SK-N-SH (cell line): ENCODE measurements around the gene DPP10. TPM values are rescaled to one million over a fixed set of nuclear protein-coding genes. Genes with fewer than 3 reads are reported as not detected.

ENCODE experiments used
- CTCF ChIA-PET: fragments of 300-600, 350-600 bp; formaldehyde crosslinking; extraction: SDS; loops from one replicate; lab custom pipeline; 2021; lab: Yijun Ruan, JAX
- POLR2A ChIA-PET: fragments of 350-600 bp; sonication (Branson Sonifier 250); formaldehyde crosslinking; extraction: SDS; loops from one replicate; lab custom pipeline; 2020; ENCODE audit warnings: antibody characterized with exemption, inconsistent platforms; lab: Yijun Ruan, JAX
- DNase-seq: peaks from one replicate; pipeline ENCODE4 v3.0.0; 2012
- H2AFZ ChIP-seq: fragments of 200-600 bp; sonication (generic); 2 replicates; pipeline ENCODE4 v1.8.1; 2016; ENCODE audit warnings: antibody characterized with exemption, mild to moderate bottlenecking, low read depth
- H3F3A ChIP-seq: fragments of 200-600 bp; sonication (generic); replicated peaks from 2 replicates; pipeline ENCODE3; 2016; ENCODE audit warnings: antibody characterized with exemption, mild to moderate bottlenecking; ENCODE audit not compliant: insufficient read depth
- H3K27ac ChIP-seq, 2 experiments: fragments of 200-500 bp in 1 of 2; fragments of 200-600 bp in 1 of 2; sonication (Bioruptor generic) in 1 of 2; sonication (generic), shearing (Covaris generic) in 1 of 2; 2 replicates each; pipeline versions ENCODE4 v1.5.1 to v1.6.1; 2014 to 2016; ENCODE audit warnings: low read depth in 2 of 2, inconsistent platforms in 1 of 2, low read length in 1 of 2, mild to moderate bottlenecking in 1 of 2, mixed read lengths in 1 of 2
- H3K27me3 ChIP-seq: fragments of 200-600 bp; sonication (generic), shearing (Covaris generic); 2 replicates; pipeline ENCODE4 v1.6.1; 2016; ENCODE audit warnings: mixed run types; ENCODE audit not compliant: insufficient read depth
- H3K36me3 ChIP-seq, 2 experiments: fragments of 200-500 bp in 1 of 2; fragments of 200-600 bp in 1 of 2; sonication (Bioruptor generic) in 1 of 2; sonication (generic) in 1 of 2; replicated peaks in 1 of 2; 2 replicates each; pipeline versions ENCODE3 to v1.5.1; 2014 to 2016; ENCODE audit warnings: low read length in 1 of 2, mild to moderate bottlenecking in 1 of 2; ENCODE audit not compliant: insufficient read depth in 2 of 2, control insufficient read depth in 1 of 2
- H3K4me1 ChIP-seq, 2 experiments: fragments of 200-500 bp in 1 of 2; fragments of 200-600 bp in 1 of 2; sonication (Bioruptor generic) in 1 of 2; sonication (generic), shearing (Covaris generic) in 1 of 2; 2 replicates each; pipeline versions ENCODE4 v1.5.1 to v1.6.1; 2014 to 2016; ENCODE audit warnings: low read depth in 1 of 2, low read length in 1 of 2, mixed run types in 1 of 2; ENCODE audit not compliant: insufficient read depth in 2 of 2, control insufficient read depth in 1 of 2
- H3K4me2 ChIP-seq: fragments of 200-600 bp; sonication (generic), shearing (Covaris generic); 2 replicates; pipeline ENCODE4 v1.6.1; 2017; ENCODE audit warnings: mixed run types
- H3K4me3 ChIP-seq, 2 experiments: fragments of 200-500 bp in 1 of 2; fragments of 200-600 bp in 1 of 2; sonication (Bioruptor generic) in 1 of 2; sonication (generic), shearing (Covaris generic) in 1 of 2; 2 replicates each; pipeline versions ENCODE4 v1.5.1 to v1.8.1; 2014 to 2016; ENCODE audit warnings: low read depth in 2 of 2, inconsistent platforms in 1 of 2, low read length in 1 of 2, mild to moderate bottlenecking in 1 of 2, mixed read lengths in 1 of 2, moderate library complexity in 1 of 2
- H3K79me2 ChIP-seq: fragments of 200-600 bp; sonication (generic); 2 replicates; pipeline ENCODE4 v1.8.1; 2017; ENCODE audit warnings: mild to moderate bottlenecking; ENCODE audit not compliant: insufficient read depth
- H3K9ac ChIP-seq: fragments of 200-600 bp; sonication (generic); 2 replicates; pipeline ENCODE4 v1.6.1; 2017; ENCODE audit warnings: mixed run types
- H3K9me2 ChIP-seq: fragments of 200-600 bp; sonication (generic); 2 replicates; pipeline ENCODE4 v1.6.1; 2017; ENCODE audit warnings: mixed run types
- H3K9me3 ChIP-seq: fragments of 200-600 bp; sonication (generic); 2 replicates; pipeline ENCODE4 v1.6.1; 2017; ENCODE audit warnings: mixed run types, mild to moderate bottlenecking, moderate library complexity
- H4K20me1 ChIP-seq: fragments of 200-600 bp; sonication (generic); 2 replicates; pipeline ENCODE4 v1.6.1; 2017; ENCODE audit warnings: mild to moderate bottlenecking, mixed run types; ENCODE audit not compliant: insufficient read depth
- CHD2 ChIP-seq: fragments of 150-350 bp; IDR thresholded peaks from 2 replicates; pipeline ENCODE4 v1.6.1; 2018; ENCODE audit warnings: low read length; ENCODE audit not compliant: partially characterized antibody
- ELF1 ChIP-seq: IDR thresholded peaks from 2 replicates; pipeline ENCODE4 v1.4.0; 2012
- FOSL2 ChIP-seq: IDR thresholded peaks from 2 replicates; pipeline ENCODE4 v1.4.0; 2012; ENCODE audit warnings: low read depth, mild to moderate bottlenecking, moderate library complexity, borderline replicate concordance
- FOXJ3 ChIP-seq: sonication (generic); formaldehyde crosslinking; IDR thresholded peaks from 2 replicates; pipeline ENCODE4 v1.5.1; 2020; ENCODE audit warnings: mild to moderate bottlenecking, missing genetic modification reagents
- MEF2A ChIP-seq: IDR thresholded peaks from 2 replicates; pipeline ENCODE4 v1.4.0; 2012; ENCODE audit warnings: low read depth, borderline replicate concordance
- NFIC ChIP-seq: IDR thresholded peaks from 2 replicates; pipeline ENCODE4 v1.4.0; 2012; ENCODE audit warnings: borderline replicate concordance
- POLR2AphosphoS5 ChIP-seq: IDR thresholded peaks from 2 replicates; pipeline ENCODE4 v1.6.1; 2012; ENCODE audit warnings: low read depth, low read length
- RXRA ChIP-seq: IDR thresholded peaks from 2 replicates; pipeline ENCODE4 v1.4.0; 2012; ENCODE audit warnings: low read depth, mild to moderate bottlenecking, borderline replicate concordance
- SIN3A ChIP-seq: IDR thresholded peaks from 2 replicates; pipeline ENCODE4 v1.6.1; 2012; ENCODE audit warnings: low read depth, mild to moderate bottlenecking, low read length, moderate library complexity, borderline replicate concordance
- SMC3 ChIP-seq: IDR thresholded peaks from 2 replicates; pipeline ENCODE4 v1.6.1; 2012; ENCODE audit warnings: low read depth, low read length, improper control_type of control experiment
- TAF1 ChIP-seq: IDR thresholded peaks from 2 replicates; pipeline ENCODE4 v1.6.1; 2012; ENCODE audit warnings: low read depth, mild to moderate bottlenecking, low read length, moderate library complexity, borderline replicate concordance
- TEAD4 ChIP-seq: IDR thresholded peaks from 2 replicates; pipeline ENCODE4 v1.4.0; 2012; ENCODE audit warnings: mild to moderate bottlenecking, borderline replicate concordance; ENCODE audit not compliant: insufficient read depth
- USF1 ChIP-seq: IDR thresholded peaks from 2 replicates; pipeline ENCODE4 v1.4.0; 2012; ENCODE audit warnings: low read depth, borderline replicate concordance
- WGBS: methylation state at CpG from one replicate; pipeline ENCODE4 v1.1.6; 2017; ENCODE audit warnings: low lambda C conversion rate; 5-methylcytosine and 5-hydroxymethylcytosine counted together
- polyA plus RNA-seq, 3 experiments: library from polyadenylated mRNA; depleted of rRNA; stranded (reverse); fragments of >200 nt; gene quantifications; 2 replicates each; pipeline ENCODE4 v1.2.3, GENCODE V29; 2012
- TF ChIP-seq, protein P1 (sequence below): fragments of 150-350 bp; IDR thresholded peaks from 2 replicates; pipeline ENCODE4 v1.6.1; 2016; ENCODE audit warnings: mild to moderate bottlenecking, low read depth, low read length
- TF ChIP-seq, protein P2 (sequence below): IDR thresholded peaks from 2 replicates; pipeline ENCODE4 v1.4.0; 2012; ENCODE audit warnings: low read depth, borderline replicate concordance
- TF ChIP-seq, protein P3 (sequence below): IDR thresholded peaks from 2 replicates; pipeline ENCODE4 v1.4.0; 2012; ENCODE audit warnings: low read depth

DPP10 gene
- polyA plus RNA-seq, 1 of the 3 experiments (the other 2 are of a cell fraction) = not detected

DNA sequence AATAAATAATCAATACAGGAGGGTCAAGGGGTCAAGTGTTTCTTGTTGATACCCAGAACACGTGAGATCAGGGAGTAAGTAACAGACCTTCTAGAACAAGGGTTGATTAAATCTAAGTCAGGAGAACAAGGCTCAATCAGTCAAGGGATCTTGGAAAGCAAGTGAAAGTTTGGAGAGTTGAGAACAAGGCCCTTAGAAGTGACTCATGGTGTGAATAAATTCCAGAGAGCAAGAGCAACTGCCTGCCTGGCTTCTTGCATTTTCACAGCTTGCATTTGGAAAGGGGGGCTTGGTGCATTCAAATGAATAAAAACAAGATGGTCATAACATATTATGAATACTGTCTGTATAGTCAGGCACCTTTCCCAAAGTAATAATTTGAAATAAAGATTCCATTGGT lies 256.1 kb downstream of the DPP10 start:
- H4K20me1 ChIP-seq = no peaks in the 10 kb centered on the region
- H3K27me3 ChIP-seq = no peaks in the 10 kb centered on the region
- H3F3A ChIP-seq = no peaks in the 10 kb centered on the region
- WGBS = 0% methylated on average over 1 of the region's 1 CpG
- no peak for DNase-seq
- H2AFZ ChIP-seq = no peak overlapping the region
- no peak for TF ChIP-seq NFIC
- no peak for TF ChIP-seq SIN3A
- TF ChIP-seq, protein P1, sequence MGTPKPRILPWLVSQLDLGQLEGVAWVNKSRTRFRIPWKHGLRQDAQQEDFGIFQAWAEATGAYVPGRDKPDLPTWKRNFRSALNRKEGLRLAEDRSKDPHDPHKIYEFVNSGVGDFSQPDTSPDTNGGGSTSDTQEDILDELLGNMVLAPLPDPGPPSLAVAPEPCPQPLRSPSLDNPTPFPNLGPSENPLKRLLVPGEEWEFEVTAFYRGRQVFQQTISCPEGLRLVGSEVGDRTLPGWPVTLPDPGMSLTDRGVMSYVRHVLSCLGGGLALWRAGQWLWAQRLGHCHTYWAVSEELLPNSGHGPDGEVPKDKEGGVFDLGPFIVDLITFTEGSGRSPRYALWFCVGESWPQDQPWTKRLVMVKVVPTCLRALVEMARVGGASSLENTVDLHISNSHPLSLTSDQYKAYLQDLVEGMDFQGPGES = no peak
- TF ChIP-seq ELF1 = no peak
- TF ChIP-seq MEF2A = no peak
- TF ChIP-seq POLR2AphosphoS5 = no peak
- TF ChIP-seq RXRA = no peak
- H3K4me2 ChIP-seq = no peak overlapping the region
- no peak overlapping the region for H3K4me3 ChIP-seq
- no peaks in the 10 kb centered on the region for H3K9me2 ChIP-seq
- no peak overlapping the region for H3K27ac ChIP-seq
- CTCF ChIA-PET = no interaction called here
- no peaks in the 10 kb centered on the region for H3K4me1 ChIP-seq
- POLR2A ChIA-PET = no interaction called here
- H3K36me3 ChIP-seq = no peaks in the 10 kb centered on the region
- H3K9me3 ChIP-seq = no peaks in the 10 kb centered on the region
- H3K79me2 ChIP-seq = no peaks in the 10 kb centered on the region
- no peak overlapping the region for H3K9ac ChIP-seq

DNA sequence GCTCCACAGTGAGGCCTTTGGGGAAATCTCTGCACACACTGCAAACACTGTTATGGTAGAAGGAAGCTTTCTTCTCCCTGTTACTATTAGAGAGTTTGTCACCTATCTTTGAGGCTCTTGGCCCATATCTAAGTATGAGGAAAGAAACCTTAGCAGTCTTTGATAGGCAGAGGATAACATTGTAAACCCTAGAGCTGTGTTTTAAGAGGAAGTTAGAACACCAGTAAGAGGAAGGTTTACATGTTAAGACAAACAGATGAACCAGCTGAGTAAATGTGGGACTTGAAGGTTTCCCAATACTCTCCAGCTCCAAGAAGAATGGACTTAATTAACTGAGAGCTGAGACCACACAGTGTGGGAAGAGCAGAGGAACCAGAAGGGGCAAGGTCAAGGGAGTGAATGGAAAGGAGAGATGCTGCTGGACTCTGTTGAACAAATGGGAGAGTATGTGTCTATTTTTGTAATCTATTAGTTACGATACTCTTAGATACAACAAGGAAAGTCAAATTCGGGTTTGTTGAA lies 257.0 kb downstream of the DPP10 start:
- no peak overlapping the region for H3K9ac ChIP-seq
- no peaks in the 10 kb centered on the region for H4K20me1 ChIP-seq
- no peak overlapping the region for H3K27ac ChIP-seq
- no peaks in the 10 kb centered on the region for H3K79me2 ChIP-seq
- H2AFZ ChIP-seq = no peak overlapping the region
- H3K27me3 ChIP-seq = no peaks in the 10 kb centered on the region
- no peaks in the 10 kb centered on the region for H3K9me3 ChIP-seq
- no peaks in the 10 kb centered on the region for H3F3A ChIP-seq
- DNase-seq = no peak
- WGBS = 20% methylated on average over 2 of the region's 2 CpGs
- H3K36me3 ChIP-seq = no peaks in the 10 kb centered on the region
- CTCF ChIA-PET = no interaction called here
- no peak overlapping the region for H3K4me3 ChIP-seq
- TF ChIP-seq ELF1 (no peak), USF1 (no peak), TEAD4 (no peak), CHD2 (no peak), SMC3 (no peak), FOSL2 (no peak), TAF1 (no peak), SIN3A (no peak), FOXJ3 (CRISPR knock-in tag) (no peak)
- TF ChIP-seq, protein P1 = no peak
- TF ChIP-seq, protein P2, sequence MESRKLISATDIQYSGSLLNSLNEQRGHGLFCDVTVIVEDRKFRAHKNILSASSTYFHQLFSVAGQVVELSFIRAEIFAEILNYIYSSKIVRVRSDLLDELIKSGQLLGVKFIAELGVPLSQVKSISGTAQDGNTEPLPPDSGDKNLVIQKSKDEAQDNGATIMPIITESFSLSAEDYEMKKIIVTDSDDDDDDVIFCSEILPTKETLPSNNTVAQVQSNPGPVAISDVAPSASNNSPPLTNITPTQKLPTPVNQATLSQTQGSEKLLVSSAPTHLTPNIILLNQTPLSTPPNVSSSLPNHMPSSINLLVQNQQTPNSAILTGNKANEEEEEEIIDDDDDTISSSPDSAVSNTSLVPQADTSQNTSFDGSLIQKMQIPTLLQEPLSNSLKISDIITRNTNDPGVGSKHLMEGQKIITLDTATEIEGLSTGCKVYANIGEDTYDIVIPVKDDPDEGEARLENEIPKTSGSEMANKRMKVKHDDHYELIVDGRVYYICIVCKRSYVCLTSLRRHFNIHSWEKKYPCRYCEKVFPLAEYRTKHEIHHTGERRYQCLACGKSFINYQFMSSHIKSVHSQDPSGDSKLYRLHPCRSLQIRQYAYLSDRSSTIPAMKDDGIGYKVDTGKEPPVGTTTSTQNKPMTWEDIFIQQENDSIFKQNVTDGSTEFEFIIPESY = no peak
- TF ChIP-seq, protein P3, sequence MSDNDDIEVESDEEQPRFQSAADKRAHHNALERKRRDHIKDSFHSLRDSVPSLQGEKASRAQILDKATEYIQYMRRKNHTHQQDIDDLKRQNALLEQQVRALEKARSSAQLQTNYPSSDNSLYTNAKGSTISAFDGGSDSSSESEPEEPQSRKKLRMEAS = no peak
- TF ChIP-seq, all 33 proteins: peak for 0
- Histone ChIP-seq H3K4me1 (no peaks in the 10 kb centered on the region), H3K9me2 (no peaks in the 10 kb centered on the region), H3K4me2 (no peak overlapping the region)
- POLR2A ChIA-PET = no interaction called here
